Myocyte (in vitro differentiated cells): ENCODE data around the gene YY1. TPM values are rescaled to one million over a fixed set of nuclear protein-coding genes. Genes with fewer than 3 reads are reported as not detected.

Experiments
- DNase-seq: peaks from one replicate; pipeline ENCODE4 v3.0.0-alpha.2; 2012; ENCODE audit warnings: low read depth
- total RNA-seq: library from RNA; depleted of rRNA; stranded (reverse); fragments of >200 nt; gene quantifications from 2 replicates; pipeline ENCODE4 v1.2.3, GENCODE V29; 2014

Gene YY1
- total RNA-seq, 1 donor from 2014 or later, result 39.3 TPM

- DNase-seq, result peak; percentile 80
Measured at GRCh38 chr14:100312877-100313400, 74.0 kb downstream of the YY1 start.

DNA sequence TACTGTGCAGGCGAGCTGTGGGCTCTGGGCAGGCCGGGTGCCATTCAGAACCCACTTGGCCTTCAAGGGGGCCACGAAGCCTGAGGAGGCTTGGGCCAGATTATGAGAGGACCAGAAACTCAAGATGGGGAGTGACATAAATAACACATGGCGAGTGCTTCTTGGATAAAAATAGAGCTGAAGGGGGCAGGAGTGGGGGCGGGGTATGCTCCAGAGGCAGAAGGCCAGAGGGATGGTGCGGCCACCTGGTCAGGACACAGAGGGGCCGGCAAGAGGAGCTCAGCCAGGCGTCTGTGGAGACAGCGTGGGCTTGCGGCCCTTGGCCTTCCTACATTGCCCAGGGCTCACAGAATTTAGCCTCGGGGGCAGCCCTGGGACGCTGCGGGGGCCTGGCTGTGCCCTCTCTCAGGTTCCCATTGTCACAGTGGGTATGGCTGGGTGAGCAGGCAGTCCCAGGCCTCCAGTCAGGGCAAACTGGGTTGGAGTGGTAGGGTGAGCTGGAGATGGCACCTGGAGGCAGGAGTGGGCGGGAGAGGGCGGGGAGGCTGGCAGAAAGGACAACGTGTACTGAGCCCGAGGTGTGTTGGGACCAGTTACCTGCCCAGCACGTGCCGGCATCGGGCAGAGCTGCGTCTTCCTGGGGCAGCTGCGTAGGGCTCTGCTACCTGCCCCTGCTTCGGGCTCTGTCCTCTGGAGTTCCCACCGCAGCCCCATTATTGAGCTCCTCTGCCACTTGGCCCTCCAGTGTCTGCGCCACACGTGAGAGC lies 74.7 kb downstream of the YY1 start:
- peak; percentile 75 for DNase-seq

DNA sequence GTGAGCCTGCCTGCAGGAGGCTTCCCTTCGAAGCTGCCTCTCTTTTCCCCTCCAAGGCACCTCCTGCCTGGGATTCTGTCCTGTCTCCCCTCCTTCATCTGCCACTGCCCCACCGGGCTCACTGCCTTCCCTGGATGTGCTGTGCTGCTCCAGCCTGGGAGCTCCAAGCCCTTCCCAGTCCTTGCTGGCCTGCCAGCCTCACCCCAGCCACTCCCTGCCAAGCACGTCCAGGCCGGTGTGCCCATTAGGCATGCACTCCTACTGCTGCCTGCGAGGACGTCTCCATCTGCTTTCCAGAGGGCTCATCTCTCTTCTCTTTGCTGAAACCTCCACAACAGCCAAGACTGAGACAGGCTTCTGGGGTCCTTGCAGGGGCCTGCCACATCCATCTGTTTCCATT lies 75.8 kb downstream of the YY1 start:
- DNase-seq, result no peak

DNA sequence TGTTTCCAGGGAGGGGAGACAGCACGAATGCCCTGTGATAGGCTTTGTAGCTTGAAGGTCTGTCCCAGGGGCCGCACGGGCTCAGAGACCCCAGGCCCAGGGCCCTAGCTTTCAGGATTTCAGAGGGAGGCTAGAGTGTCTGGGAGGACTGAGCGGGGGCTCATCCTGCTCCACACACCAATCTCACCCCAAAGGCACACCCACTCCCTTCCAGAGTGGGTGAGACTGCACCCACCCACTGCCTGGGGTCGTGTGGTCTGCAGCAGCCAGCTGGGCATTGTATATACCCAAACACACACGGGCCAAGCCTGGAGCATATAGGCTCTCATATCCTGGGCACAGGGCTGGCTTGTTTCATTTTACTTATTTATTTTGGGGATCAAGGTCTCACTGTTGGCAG lies 78.4 kb downstream of the YY1 start:
- no peak for DNase-seq

- no peak for DNase-seq
Measured at GRCh38 chr14:100317912-100318808, 79.2 kb downstream of the YY1 start.

GRCh38 chr14:100320157-100320856 lies 81.4 kb downstream of the YY1 start:
- no peak for DNase-seq

GRCh38 chr14:100321473-100322137 lies 82.7 kb downstream of the YY1 start:
- DNase-seq, result peak; percentile 90

DNA sequence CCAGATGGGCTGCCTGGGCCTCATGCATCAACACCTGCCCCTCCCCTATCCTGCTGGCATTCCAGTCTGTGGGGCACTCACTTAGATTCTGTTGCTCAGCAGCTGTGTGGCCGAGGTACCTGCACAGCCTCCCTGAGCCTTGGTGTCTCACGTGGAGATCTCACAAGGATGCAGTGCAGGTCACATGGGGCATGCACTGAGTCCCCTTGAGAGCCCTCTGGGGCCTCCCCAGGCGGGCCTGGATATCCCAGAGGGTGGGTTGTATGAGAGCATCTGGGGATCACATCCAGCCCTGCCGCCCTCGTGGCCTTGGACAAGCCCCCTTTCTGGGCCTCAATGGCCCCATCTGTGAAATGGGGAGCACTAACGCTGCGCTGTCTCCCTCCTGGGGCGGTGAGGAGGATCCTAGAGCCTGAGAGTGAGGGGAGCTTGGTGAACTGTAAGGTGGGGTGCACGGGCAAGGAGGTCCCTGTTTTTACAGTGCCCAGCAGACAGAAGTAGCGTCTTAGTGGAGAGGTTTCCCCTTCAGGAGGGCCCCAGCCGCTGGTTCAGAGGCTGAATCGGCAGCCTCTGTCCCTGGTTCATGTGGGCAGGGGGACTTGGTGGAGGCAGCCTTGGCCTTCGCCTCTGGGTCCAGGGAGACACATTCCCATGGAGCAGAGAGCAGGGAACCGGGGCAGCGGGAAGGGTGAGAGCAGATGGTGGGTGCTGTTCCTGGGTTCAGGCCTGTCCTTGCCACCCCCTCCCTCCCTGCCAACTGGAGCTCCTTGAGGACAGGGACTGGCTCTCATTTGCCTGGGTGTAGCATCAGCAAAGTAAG lies 83.4 kb downstream of the YY1 start:
- DNase-seq, result no peak

GRCh38 chr14:100323121-100323941 lies 84.4 kb downstream of the YY1 start, which contains the start of gene SLC25A47:
SLC25A47 (plus strand) TSS chr14:100323339; CDS start chr14:100323415, 76 bp downstream.
- DNase-seq, result no peak

GRCh38 chr14:100323942-100324307 lies 85.0 kb downstream of the YY1 start:
- no peak for DNase-seq

- DNase-seq, result no peak
Measured at GRCh38 chr14:100325231-100325632, 86.3 kb downstream of the YY1 start.

GRCh38 chr14:100325958-100326357 lies 87.0 kb downstream of the YY1 start:
- no peak for DNase-seq

DNA sequence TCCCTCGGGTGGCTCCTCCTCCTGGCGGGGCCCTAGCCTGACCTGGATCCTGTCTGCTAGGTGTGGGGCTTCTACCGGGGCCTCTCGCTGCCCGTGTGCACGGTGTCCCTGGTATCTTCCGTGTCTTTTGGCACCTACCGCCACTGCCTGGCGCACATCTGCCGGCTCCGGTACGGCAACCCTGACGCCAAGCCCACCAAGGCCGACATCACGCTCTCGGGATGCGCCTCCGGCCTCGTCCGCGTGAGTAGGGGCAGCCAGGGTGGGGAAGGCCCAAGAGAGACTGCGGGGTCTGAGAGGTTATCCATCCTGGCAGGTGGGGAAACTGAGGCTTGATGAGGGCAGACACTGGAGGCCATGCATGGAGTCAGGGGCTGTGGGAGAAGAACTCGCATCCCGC lies 88.2 kb downstream of the YY1 start:
- DNase-seq, result no peak

- no peak for DNase-seq
Measured at GRCh38 chr14:100328495-100329163, 89.7 kb downstream of the YY1 start.

DNA sequence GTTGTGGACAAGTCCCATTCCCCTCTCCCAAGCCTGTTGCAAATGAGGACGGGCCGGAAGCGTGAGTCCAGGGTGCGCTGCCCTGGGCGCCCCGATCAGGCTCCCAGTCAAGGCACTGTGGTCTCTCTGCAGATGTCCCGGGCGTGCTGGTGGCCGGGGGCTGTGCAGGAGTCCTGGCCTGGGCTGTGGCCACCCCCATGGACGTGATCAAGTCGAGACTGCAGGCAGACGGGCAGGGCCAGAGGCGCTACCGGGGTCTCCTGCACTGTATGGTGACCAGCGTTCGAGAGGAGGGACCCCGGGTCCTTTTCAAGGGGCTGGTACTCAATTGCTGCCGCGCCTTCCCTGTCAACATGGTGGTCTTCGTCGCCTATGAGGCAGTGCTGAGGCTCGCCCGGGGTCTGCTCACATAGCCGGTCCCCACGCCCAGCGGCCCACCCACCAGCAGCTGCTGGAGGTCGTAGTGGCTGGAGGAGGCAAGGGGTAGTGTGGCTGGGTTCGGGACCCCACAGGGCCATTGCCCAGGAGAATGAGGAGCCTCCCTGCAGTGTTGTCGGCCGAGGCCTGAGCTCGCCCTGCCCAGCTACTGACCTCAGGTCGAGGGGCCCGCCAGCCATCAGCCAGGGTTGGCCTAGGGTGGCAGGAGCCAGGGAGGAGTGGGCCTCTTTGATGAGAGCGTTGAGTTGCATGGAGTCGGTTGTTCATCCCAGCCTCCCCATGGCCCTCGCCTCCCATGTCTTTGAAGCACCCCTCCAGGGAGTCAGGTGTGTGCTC lies 90.5 kb downstream of the YY1 start:
- no peak for DNase-seq

GRCh38 chr14:100330007-100330344 lies 91.0 kb downstream of the YY1 start:
- DNase-seq, result no peak

DNA sequence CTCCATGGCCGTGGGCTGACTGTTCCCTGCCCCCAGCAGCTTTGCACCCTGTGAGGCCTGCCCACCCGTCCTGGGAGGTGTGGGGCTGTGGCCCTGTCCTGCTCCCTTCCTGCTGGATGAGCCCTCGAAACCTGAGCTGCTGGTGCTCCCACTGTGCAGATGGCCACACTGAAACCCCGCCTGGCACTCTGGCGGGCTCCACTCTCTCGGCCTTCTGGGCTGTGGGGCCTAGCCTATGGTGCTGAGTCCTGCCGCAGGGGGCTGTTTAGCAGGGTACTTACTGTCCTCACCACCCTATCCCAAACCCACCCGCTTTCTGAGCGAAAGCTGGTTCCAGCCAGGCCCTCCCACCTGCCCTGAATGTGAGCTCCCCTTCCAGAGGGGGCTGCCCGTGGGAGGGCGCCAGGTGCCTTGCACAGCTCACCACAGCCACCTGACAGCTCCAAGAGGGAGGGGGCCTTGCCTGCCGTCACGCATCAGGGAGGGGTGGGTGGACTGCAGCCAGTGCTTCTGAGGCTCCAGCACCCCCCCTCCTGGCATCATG lies 91.5 kb downstream of the YY1 start:
- DNase-seq, result no peak
